Inferior parietal cortex (tissue), 1 donor: ENCODE results near the gene NPLOC4.
A peak's percentile ranks its signal among the peaks of the same experiment; 100 is the strongest.

ENCODE experiments used
- DNase-seq: peaks from one replicate; pipeline ENCODE4 v3.0.0-alpha.2; 2016; ENCODE audit errors: extremely low spot score

The NPLOC4 gene

DNA sequence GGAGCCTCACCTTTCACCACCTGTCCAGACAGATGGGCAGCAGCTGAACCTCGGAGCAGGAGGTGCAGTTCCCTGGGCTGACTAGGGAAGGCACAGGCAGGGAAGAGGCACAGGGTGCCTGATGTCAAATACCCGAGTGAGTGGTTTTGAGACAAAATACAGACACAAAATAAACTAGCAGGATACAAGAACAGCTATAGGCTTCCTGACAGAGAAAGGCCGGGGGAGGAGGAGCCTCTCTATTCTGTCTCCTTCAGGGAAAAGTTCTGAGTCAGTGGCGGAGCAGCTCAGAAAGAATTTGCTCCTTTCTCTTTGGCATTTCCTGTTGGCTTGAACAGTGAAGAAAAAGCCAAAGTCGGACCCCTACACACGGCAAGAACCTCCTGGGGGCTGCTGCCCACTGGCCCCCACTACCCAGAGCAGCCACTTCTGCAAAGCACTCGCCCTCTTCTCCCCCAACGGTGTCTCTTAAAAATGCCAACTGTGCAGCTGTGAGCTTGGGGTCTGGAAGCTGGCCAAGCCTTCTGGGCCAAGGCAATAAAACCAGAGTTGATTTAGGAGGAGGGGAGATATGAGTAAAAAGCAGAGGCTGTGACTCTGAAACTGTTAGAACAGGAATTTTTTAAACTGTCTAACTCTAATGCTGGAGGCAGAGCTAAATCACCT, 70.3 kb downstream of the NPLOC4 start:
- no peak for DNase-seq

- DNase-seq, result no peak
Observed at GRCh38 chr17:81565231-81565630, 71.7 kb downstream of the NPLOC4 start.

DNA sequence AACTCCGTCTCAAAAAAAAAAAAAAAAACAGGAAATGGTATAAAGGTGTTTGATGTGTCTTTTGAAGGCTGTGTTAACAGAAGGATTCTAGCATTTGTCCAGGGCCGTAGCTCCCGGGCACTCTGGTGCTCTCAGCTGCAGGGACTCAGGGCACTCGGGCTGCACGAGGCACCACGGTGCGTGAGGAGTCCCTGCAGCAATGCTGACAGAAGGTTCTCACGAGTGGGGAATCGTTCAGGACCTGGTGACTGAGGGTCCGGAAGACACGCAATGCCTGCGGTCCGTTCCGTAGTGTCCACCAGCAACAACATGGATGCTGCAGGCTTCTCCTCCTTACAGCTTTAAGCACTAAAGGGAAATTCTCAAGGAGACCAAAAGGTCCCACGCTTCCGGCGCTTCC, 72.1 kb downstream of the NPLOC4 start:
- DNase-seq, result no peak

DNA sequence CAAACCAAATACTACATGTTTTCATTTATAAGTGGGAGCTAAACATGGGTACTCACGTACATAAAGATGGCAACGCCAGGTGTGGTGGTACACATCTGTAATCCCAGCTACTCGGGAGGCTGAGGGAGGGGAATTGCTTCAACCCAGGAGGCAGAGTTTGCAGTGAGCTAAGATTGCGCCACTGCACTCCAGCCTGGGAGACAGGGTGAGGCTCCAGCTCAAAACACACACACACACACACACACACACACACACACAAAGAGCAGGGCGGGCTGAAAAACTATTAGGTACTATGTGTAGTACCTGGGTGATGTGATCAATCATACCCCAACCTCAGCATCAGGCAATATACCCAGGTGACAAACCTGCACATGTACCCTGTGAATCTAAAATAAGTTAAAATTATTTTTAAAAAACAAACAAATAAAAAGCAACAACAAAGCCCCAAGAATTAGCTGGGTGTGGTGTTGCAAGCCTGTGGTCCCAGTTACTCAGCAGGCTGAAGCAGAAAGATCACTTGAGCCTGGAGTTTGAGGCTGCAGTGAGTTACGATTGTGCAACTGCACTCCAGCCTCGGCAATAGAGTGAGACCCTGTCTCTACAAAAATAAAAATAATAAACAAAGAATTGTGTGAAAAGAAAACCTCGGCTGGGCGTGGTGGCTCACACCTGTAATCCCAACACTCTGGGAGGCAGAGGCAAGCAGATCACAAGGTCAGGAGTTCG, 72.9 kb downstream of the NPLOC4 start:
- no peak for DNase-seq

DNA sequence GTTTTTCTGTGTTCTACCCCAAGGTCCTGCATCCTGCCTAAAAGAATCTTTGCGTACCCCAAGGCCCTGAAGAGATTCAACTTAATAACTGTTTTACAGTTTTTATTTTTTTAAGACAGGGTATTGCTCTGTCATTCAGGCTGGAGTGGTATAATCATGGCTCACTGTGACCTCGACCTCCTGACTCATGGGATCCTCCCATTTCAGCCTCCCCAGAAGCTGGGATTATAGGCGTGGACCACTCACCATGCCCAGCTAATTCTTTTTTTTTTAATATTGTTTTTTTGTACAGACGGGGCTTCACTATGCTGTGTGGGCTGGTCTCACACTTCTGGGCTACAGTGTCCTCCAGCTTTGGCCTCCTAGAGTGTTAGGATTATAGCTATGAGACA, 75.4 kb downstream of the NPLOC4 start:
- no peak for DNase-seq

DNA sequence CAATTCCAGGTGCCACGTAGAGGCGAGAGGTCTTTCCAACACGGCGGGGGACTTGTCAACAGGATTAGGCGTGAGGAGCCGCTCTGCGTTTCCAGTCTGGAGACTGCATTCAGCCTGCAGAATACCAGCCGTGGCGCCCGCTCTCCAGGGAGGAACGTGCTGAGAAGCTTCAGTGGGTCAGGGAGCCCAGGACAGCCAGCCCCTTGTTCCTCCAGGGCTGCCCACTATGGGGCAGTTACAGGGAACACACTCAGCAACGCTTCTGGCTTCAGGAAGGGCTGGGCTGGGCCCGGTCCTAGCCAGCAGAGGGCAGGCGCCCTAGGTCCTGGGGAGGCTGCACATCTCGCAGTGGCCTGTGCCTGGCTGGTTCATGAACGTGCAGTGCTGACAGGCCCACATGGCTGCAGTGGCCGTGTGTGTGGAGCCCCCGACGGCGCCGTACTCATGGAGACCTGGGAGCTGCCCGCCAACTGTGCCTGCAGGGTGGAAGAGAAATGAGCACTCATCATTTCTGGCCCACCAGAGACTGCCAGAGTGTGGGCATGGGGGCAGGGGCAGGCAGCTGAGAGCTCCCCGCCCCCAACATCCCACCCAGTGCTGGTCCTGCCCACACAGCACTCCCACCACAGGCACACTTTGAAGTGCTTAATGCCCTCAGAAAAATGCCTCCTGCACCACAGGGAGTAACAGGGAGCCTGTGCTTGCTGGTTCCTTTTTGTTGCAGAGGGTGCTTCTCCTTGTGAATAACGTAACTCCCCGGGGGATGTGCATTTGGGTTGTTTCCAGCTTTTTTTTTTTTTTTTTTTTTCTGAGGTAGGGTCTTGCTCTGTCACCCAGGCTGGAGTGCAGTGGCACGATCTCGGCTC, 77.7 kb downstream of the NPLOC4 start:
- no peak for DNase-seq

DNA sequence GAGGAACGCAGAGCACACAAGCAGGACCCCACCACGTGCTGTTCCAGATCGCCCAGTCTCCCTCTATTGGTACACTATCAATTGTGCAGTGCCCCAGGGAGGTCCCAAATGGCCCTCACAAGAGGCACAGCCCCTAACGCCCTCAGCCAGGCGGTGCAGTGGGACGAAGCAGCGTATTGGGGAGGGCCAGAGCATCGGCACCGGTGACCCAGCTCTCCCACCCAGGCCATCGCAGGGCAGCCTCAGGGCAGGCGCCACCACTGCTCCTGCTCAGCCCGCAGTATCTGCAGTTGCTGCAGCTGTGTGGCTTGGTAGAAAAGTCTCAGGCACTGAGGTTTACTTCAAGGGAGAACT, 78.8 kb downstream of the NPLOC4 start:
- no peak for DNase-seq

- no peak for DNase-seq
Observed at GRCh38 chr17:81557276-81558114, 79.4 kb downstream of the NPLOC4 start.

- no peak for DNase-seq
Observed at GRCh38 chr17:81556863-81557262, 80.0 kb downstream of the NPLOC4 start.

DNA sequence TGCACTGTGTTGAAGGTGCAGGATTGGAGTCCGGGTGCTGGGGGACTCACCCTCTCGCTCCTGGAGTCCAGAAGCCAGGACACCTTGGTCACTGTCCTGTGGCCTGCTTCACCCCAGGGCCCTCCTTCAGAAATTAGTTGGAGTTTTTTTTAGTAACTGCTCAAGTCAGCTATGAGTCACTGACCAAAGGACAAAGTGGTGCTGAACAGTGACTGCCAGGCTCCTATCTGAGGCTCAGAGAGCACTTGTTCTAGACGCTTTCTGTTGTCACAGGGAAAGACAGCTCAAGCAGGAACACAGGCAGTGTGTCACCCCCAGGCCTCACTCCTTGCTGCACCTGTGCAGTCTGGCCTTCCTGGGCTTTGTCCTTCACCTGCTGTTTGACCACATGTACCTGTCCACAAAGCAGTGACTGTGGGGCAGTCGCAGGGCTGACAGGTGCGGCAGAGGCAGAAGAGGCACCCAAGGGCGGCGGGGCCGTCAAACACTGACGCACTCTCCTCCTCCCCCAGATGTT, 80.7 kb downstream of the NPLOC4 start:
- DNase-seq, result no peak

DNA sequence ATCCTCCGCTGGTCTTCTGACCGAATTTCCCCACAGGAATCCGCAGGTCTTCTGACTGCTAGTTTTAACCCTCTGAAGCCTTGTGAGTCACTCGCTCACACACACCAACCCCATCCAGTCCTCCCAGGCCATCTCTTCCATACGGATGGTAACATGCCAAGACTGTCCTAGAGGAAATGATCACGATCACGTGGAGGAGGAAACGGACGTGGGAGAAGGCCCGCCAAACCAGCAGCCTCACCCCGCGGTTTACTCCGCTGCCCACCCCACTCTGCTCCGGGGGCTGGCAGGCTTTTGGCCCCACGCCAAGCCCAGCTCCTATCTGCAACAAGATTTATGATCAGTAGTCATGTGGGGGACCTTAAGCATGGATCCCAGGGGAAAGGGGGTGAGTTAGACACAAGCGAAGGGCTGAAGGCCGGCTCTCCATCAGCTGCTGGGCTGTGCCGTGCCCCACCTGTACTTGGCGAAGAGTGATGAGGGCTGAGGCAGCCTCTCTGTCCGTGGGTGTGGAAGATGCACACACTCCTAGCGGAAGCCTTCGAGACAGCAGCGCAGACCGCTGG, 83.2 kb downstream of the NPLOC4 start:
- peak; percentile 22 for DNase-seq

DNA sequence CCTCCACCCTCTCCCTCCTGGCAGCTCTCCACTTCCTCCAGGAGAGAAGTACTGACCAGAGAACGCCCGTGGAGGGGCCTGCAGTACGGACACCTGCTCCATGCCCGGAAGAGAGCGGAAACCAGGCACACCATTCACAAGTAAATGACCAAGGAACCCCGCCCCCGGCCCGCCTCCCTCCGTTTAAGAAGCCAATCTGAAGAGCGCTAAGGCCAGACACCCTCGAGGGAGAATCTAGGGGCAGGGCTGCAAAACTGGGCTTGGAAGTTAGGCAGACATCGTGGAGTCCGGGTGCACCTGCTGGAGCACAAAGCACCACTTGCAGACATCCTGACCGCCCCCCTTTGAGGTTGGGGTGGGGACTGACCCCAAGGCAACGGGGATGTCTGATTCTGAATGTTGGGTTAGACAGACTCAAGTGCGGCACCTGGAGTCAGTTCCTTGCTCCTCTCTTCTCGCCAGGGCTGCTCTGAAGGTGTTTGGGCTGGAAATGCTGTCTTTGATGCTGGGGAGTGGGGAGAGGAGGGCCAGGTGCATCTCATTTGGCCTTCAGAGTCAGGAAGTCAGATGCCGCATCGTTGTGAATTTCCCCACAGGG, 83.8 kb downstream of the NPLOC4 start:
- DNase-seq, result peak; percentile 28

DNA sequence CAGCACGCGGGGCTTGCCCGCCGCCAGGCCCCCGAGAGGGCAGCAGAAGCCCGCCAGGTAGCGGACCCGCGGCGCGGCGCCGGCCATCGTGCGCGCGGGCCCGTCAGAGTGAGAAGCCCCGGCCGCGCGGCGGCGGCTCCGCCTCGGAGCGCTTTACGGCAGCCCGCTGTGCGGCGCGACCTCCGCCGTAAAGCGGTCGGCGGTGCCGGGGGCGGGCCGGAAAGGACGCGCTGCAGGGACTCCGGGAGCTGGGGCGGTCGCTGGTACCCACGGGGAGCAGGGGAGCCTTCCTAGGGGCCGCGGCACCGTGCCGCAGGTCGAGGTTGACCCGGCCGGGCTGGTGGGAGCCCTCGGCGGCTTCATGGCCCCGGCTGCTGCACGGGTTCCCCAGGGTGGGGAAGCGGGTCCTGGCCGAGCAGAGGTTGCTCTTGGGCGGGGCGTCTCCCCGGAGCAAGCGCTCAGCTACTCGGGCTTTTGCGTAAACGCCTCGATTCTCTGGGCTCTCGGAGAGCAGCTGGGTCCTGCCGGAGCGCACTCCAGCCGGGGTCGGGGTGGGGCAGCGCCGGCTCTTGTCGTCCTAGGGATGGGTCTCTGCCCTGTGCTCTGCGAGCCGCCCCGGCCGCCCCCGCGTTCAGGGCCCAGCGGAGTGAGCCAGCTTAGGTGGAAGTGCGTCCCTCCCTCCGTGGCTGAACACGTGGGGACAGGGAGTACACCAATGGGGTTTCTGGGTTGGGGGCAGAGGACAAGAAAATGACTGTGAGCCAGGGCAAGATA, 84.5 kb downstream of the NPLOC4 start, which contains the start of gene FAAP100:
TSS of gene FAAP100 (minus strand) at position 110 of the 774 bp plus-strand sequence. CDS start at position 87, 23 bp downstream.
- DNase-seq, result peak; percentile 77

GRCh38 chr17:81551458-81552243, 85.3 kb downstream of the NPLOC4 start:
- DNase-seq, result no peak

GRCh38 chr17:81550830-81551457, 86.0 kb downstream of the NPLOC4 start:
- no peak for DNase-seq

DNA sequence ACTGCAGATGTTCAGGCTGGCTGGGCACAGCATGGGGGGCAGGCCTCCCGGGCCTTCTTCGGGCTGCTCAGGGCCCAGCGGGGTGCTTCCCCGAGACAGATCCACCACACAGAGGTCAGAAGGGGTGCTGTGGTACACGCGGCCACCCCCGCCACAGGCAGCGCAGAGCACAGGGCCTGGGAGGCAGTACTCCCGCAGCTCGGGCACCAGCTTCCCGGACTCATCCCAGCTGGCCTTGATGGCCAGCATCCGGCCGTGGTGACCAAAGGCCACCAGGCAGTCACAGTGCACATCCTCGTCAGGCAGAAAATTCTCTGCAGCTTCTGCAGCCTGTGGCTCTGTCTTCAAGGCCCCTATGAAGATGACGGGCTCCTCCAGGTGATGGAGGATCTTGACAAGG, 86.6 kb downstream of the NPLOC4 start:
- DNase-seq, result no peak

GRCh38 chr17:81549826-81550225, 87.1 kb downstream of the NPLOC4 start:
- DNase-seq, result no peak

DNA sequence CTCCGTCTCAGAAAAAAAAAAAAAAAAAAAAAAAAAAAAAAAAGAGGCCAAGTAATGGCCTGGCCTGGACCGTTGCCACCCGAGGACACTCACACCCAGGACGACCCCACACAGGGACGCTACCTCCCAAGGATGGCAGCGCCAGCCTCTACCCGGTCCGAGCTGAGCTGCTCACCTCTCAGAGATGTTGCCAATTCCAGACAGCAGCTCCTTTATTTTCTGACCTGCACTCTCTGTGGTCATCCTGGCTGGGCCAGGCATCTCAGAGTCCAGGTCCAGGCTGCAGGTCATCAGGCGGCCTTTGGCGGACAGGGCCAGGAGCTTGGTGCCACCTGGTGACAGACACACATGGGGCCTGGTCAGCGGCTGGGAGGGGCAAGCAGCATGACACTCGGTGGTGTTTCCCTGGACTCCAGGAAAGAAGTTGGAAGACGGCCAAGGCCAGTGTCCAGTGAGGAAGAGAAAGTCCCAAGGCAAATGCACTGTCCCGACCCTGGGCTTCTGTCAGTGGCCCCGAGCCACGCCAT, 87.8 kb downstream of the NPLOC4 start:
- DNase-seq, result no peak
